Measurements from ENCODE around the gene HTT-AS.
"Not testable (repeated sequence)": the region's sequence is repeated elsewhere in the genome, so short reads cannot be mapped to it uniquely, and the experiment has no call there.

The HTT-AS gene

GRCh38 chr4:3074078-3074845 lies at the start of gene HTT-AS, which contains the start of gene HTT:
TSS of gene HTT-AS (minus strand) at chr4:3074538.
TSS of gene HTT (plus strand) at chr4:3074681. CDS start at chr4:3074826, 145 bp downstream.
- FAIRE-seq, result peak; percentile 79
- peak; percentile 95 for DNase-seq (ENCODE audit: low spot score)

DNA sequence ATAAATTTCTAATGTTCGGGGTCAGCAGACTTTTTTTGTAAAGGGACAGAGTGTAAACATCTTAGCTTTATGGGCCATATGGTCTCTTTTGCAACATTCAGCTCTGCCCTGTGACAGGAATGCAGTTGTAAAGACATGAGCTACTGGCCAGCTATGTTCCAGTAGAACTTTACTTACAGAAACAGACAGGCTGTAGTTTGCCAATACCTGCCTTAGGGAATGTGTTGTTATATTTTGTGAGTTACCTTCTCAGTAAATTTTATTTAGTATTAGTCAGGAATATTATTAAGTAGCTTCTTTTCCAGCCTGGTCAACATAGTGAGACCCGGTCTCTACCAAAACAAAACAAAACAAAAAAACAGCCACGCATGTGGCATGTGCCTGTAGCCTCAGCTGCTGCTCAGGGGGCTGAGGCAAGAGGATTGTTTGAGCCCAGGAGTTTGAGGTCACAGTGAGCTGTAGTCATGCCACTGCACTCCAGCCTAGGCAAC lies 48.9 kb upstream of the HTT-AS start:
- DNase-seq (ENCODE audit: low spot score) (no peak), FAIRE-seq (no peak)

GRCh38 chr4:3122081-3122563 lies 47.8 kb upstream of the HTT-AS start:
- DNase-seq (ENCODE audit: low spot score) (no peak), FAIRE-seq (no peak)

- no peak for FAIRE-seq
These were observed 47.3 kb upstream of the HTT-AS start for GRCh38 chr4:3121596-3121995.

DNA sequence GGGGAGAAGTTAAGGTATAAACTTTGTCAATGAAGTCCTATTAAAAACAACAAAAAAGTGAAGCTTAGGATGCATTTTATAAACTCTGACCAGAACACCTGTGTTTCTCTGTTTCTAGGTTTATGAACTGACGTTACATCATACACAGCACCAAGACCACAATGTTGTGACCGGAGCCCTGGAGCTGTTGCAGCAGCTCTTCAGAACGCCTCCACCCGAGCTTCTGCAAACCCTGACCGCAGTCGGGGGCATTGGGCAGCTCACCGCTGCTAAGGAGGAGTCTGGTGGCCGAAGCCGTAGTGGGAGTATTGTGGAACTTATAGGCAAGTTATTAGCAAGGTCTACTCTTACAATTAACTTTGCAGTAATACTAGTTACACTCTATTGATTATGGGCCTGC lies 46.8 kb upstream of the HTT-AS start:
- FAIRE-seq (no peak), DNase-seq (ENCODE audit: low spot score) (no peak)

More at GRCh38 chr4:3121596-3121995, 47.3 kb upstream of the HTT-AS start:
- DNase-seq (ENCODE audit: low spot score), result no peak

- FAIRE-seq (no peak), DNase-seq (ENCODE audit: low spot score) (no peak)
These were observed 45.1 kb upstream of the HTT-AS start for GRCh38 chr4:3119464-3119863.

DNA sequence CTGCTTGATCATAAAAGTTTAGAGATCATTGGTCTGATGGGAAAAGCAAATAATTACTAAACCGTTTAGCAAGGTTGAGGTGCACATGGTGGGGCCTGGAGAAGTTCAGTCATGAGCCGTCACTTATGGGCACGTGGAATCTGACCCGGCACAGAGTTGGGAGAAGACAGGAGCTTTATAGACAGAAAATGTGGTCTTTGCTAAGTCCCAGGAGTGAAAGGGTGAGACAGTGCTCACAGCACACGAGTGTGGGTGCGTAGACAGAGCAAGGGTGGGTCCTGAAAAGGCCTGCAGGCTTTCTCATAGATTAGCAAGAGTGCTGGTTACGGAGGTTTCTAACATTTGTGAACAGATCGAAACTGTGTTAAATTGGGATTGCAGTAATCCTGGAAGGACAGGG lies 44.0 kb upstream of the HTT-AS start:
- FAIRE-seq (no peak), DNase-seq (ENCODE audit: low spot score) (no peak)

DNA sequence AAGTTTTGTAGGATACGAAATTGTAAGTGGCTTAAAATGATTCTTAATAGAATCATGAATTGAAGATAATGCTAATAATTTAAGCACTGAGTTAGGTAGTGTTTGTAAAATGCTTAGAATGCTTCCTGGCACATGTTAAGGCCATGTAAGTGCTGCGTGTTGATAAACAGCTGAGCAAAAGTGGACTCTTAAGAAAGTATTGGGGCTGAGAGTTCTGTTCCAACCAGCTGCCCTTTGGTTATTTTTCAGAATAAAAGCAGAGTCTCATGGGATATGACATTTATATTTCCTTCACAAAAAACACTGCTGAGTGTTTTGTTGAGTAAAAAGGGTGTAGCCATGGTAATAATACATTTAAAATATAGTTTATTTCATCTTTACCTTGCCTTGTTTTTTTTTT lies 42.6 kb upstream of the HTT-AS start:
- FAIRE-seq, result no peak
- DNase-seq (ENCODE audit: low spot score), result no peak

- no peak for FAIRE-seq
- no peak for DNase-seq (ENCODE audit: low spot score)
These were observed 41.4 kb upstream of the HTT-AS start for GRCh38 chr4:3115637-3116270.

DNA sequence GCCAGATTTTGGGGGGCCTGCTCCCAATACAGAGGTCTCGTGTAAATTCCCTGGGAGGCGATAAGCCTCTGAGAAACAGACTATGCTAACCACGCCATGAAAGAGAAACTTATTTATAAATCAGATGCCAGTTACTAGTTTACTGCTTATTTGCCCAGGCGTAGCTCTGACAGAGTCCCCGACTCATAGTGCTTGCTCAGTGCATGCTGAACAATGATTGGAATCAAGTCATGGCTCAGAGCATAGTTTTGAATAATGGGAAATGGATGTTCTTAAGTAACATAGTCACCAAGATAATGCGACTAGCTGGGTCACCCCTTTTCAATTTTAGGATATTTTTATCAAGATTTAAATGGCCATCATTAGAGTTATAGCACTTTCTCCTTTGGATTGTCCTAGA lies 40.0 kb upstream of the HTT-AS start:
- DNase-seq (ENCODE audit: low spot score) (no peak), FAIRE-seq (no peak)

GRCh38 chr4:3112609-3113469 lies 38.5 kb upstream of the HTT-AS start:
- no peak for FAIRE-seq
- DNase-seq (ENCODE audit: low spot score), result no peak

GRCh38 chr4:3112201-3112600 lies 37.9 kb upstream of the HTT-AS start:
- FAIRE-seq, result no peak
- no peak for DNase-seq (ENCODE audit: low spot score)

- FAIRE-seq (no peak), DNase-seq (ENCODE audit: low spot score) (no peak)
These were observed 37.1 kb upstream of the HTT-AS start for GRCh38 chr4:3111461-3111860.

DNA sequence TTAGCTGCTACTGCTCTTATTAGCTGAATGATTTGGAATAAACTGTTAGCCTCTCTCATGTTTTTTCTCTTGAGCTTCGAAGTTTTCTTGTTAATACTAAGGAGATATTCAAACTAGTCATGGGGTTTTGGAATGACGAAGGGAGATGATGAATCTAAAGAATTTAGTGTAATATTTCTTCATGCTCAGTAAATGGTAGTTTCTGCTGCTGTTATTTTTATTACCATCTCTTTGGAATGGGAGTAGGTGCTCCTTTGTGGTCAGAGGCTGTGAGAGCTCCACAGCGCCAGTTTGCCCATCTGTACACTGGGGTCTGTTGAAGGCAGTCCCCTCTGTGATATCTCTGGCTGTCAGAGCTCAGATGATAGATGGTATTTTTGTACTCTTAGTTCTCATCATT lies 33.9 kb upstream of the HTT-AS start:
- no peak for DNase-seq (ENCODE audit: low spot score)
- no peak for FAIRE-seq

GRCh38 chr4:3107691-3108121 lies 33.4 kb upstream of the HTT-AS start:
- FAIRE-seq, result no peak

DNA sequence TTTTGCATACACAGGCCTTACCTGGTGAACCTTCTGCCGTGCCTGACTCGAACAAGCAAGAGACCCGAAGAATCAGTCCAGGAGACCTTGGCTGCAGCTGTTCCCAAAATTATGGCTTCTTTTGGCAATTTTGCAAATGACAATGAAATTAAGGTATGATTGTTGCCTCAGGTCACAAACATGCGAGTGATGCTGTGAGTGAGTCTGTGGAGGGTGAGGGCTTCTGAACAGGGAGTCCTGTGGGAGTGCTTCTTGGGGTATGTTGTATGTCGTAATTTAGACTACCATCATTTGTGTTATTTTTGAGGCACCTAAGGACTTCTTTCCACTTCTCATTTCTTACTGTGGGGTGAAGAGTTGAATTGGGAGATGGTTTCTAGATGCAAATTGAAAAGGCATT lies 32.9 kb upstream of the HTT-AS start:
- DNase-seq (ENCODE audit: low spot score), result no peak
- FAIRE-seq, result no peak

More at GRCh38 chr4:3107691-3108121, 33.4 kb upstream of the HTT-AS start:
- no peak for DNase-seq (ENCODE audit: low spot score)

DNA sequence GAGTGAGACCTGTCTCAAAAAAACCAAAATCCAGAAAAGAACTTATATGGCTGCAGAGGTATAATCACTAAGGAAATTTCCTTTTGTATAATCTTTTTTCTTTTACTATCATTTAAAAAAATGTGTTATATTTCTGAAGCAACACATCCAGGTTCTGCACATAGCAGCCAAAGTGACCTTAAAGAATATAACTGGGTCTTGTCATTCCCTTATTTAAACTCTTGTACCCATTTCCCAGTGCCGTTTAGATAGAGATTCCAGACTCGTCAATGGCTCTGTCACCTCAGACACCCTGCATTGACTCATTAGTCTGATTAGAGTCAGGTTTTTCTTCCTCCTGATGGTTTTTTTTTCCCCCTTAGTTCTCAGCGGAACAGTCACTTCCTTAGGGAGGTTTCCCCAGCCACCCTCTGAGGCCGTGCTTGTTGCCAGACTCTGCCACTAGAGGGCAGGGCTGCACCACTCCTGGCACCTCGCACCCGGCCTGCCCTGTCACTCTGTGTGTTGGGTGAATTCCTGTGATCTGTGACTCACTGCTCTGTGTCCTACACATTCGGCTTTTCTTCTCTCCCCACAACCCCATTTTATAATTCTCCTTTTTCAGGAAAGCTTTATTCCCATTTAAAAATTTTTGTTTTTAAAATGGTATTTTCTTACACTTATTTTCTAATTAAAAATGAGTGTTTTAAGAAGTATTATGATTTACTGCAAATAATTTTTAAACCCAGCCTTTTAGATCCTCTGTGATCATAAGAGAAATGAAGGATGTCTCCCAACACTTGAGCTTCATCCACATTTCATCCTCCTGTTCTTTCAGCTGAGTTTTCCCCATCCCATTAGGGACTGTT lies 32.2 kb upstream of the HTT-AS start:
- DNase-seq (ENCODE audit: low spot score) (peak; percentile 89), FAIRE-seq (no peak)

DNA sequence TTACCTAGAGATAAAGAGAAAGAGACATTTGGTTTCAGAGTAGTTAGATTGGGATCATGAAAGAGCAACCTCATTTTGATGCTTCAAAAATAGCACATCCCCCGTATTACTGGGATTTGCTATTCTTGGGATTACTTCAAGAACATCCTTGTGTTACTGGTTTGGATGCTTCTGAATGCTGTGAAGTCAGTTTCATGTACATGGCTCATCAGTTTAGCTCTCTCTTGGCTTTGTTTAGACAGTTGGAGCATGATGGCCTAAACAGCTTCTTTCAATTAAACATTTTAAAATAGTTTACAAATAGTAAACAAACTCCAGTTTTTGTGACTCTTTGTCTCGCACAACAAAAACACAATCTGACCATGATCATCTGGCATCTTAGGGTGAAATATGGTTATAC lies 24.0 kb upstream of the HTT-AS start:
- no peak for FAIRE-seq

DNA sequence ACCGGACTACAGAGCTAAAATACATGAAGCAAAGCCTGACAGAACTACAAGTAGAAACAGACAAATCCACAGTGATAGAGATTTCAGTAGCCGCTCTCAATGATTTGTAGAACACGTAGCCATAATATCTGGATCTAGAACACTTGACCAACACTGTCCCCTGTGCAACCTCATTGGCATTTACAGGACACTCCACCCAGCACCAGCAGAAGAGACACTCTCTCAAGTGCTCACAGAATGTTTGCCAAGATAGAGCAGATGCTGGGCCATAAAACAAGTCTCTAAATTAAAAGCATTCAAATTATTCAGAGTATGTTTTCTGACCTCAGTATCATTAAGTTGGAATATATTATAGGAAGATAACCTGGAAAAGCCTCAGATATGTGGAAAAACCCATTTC lies 21.9 kb upstream of the HTT-AS start:
- DNase-seq (ENCODE audit: low spot score), result no peak
- no peak for FAIRE-seq

More for the DNA sequence above, 24.0 kb upstream of the HTT-AS start:
- DNase-seq (ENCODE audit: low spot score), result no peak

GRCh38 chr4:3094701-3095100 lies 20.4 kb upstream of the HTT-AS start:
- not testable (repeated sequence) for DNase-seq (ENCODE audit: low spot score); FAIRE-seq

GRCh38 chr4:3091464-3091863 lies 17.1 kb upstream of the HTT-AS start:
- no peak for DNase-seq (ENCODE audit: low spot score)
- FAIRE-seq, result no peak
